Measurements from ENCODE around the gene ATG13. TPM values are rescaled to one million over a fixed set of nuclear protein-coding genes. Genes with fewer than 3 reads are reported as not detected.
"Not testable (repeated sequence)": the region's sequence is repeated elsewhere in the genome, so short reads cannot be mapped to it uniquely, and the experiment has no call there.

ATG13 gene
- 39.4 TPM for total RNA-seq
- long read RNA-seq, full-length matches to known transcripts: 1 of 14 reads
- long read RNA-seq, partial matches to known transcripts: 0 of 14 reads
- long read RNA-seq, other reads (novel, unspliced or antisense): 13 of 14 reads

- intact Hi-C loops (cut with DNase I): loop anchor here (5.0 to 10.0 kb wide), 2 partner anchors 77 to 95 kb away; no protein-coding TSS in a partner anchor
- ATAC-seq (peak; percentile 99), DNase-seq (ENCODE audit: missing footprints) (peak; percentile 95)
Measured at GRCh38 chr11:46617134-46617971, at the start of gene ATG13, which contains the start of gene HARBI1. ATG13 (plus strand) TSS chr11:46617553; CDS start chr11:46644292, 26,739 bp downstream. HARBI1 (minus strand) TSS chr11:46617227; CDS start chr11:46616237, 990 bp downstream.

GRCh38 chr11:46570790-46571398, 46.5 kb upstream of the ATG13 start:
- no peak for ATAC-seq
- intact Hi-C loops (cut with DNase I): no loop called here
- no peak for DNase-seq (ENCODE audit: missing footprints)

- intact Hi-C loops (cut with DNase I): no loop called here
- no peak for ATAC-seq
- no peak for DNase-seq (ENCODE audit: missing footprints)
Measured at GRCh38 chr11:46574656-46575055, 42.7 kb upstream of the ATG13 start.

GRCh38 chr11:46577058-46577457, 40.3 kb upstream of the ATG13 start:
- ATAC-seq (no peak), DNase-seq (ENCODE audit: missing footprints) (no peak)
- intact Hi-C loops (cut with DNase I): no loop called here

- no peak for ATAC-seq
- DNase-seq (ENCODE audit: missing footprints): no peak
- intact Hi-C loops (cut with DNase I): no loop called here
Measured at GRCh38 chr11:46582588-46582987, 34.8 kb upstream of the ATG13 start.

- ATAC-seq; DNase-seq (ENCODE audit: missing footprints); intact Hi-C loops (cut with DNase I): not testable (repeated sequence)
Measured at GRCh38 chr11:46583513-46583912, 33.8 kb upstream of the ATG13 start.

- intact Hi-C loops (cut with DNase I): no loop called here
- ATAC-seq: no peak
- DNase-seq (ENCODE audit: missing footprints): no peak
Measured at GRCh38 chr11:46588131-46588530, 29.2 kb upstream of the ATG13 start.

- no peak for DNase-seq (ENCODE audit: missing footprints)
- no peak for ATAC-seq
- intact Hi-C loops (cut with DNase I): no loop called here
Measured at GRCh38 chr11:46588915-46589314, 28.4 kb upstream of the ATG13 start.

- ATAC-seq: no peak
- DNase-seq (ENCODE audit: missing footprints): no peak
- intact Hi-C loops (cut with DNase I): loop anchor here (5.0 kb wide), 1 partner anchor 34 kb away; no protein-coding TSS in a partner anchor
Measured at GRCh38 chr11:46590740-46591605, 26.4 kb upstream of the ATG13 start.

- DNase-seq (ENCODE audit: missing footprints): peak; percentile 92
- intact Hi-C loops (cut with DNase I): loop anchor here (5.0 kb wide), 1 partner anchor 36 kb away; no protein-coding TSS in a partner anchor
- ATAC-seq: peak; percentile 91
Measured at GRCh38 chr11:46593550-46594373, 23.6 kb upstream of the ATG13 start, which contains the start of gene AMBRA1. AMBRA1 (minus strand) TSS chr11:46594023; CDS start chr11:46548380, 45,643 bp downstream.

GRCh38 chr11:46594374-46594700, 23.0 kb upstream of the ATG13 start:
- DNase-seq (ENCODE audit: missing footprints) (no peak), ATAC-seq (no peak)
- intact Hi-C loops (cut with DNase I): loop anchor here (5.0 kb wide), 1 partner anchor 37 kb away; no protein-coding TSS in a partner anchor

GRCh38 chr11:46594785-46595184, 22.6 kb upstream of the ATG13 start:
- DNase-seq (ENCODE audit: missing footprints) (no peak), ATAC-seq (no peak)
- intact Hi-C loops (cut with DNase I): loop anchor here (5.0 kb wide), 1 partner anchor 37 kb away; no protein-coding TSS in a partner anchor

- ATAC-seq (no peak), DNase-seq (ENCODE audit: missing footprints) (no peak)
- intact Hi-C loops (cut with DNase I): no loop called here
Measured at GRCh38 chr11:46597155-46597554, 20.2 kb upstream of the ATG13 start.

- intact Hi-C loops (cut with DNase I): no loop called here
- ATAC-seq (no peak), DNase-seq (ENCODE audit: missing footprints) (no peak)
Measured at GRCh38 chr11:46597609-46598219, 19.6 kb upstream of the ATG13 start.

GRCh38 chr11:46599340-46600193, 17.8 kb upstream of the ATG13 start:
- ATAC-seq (peak; percentile 69), DNase-seq (ENCODE audit: missing footprints) (no peak)
- intact Hi-C loops (cut with DNase I): no loop called here

GRCh38 chr11:46600194-46600960, 17.0 kb upstream of the ATG13 start:
- DNase-seq (ENCODE audit: missing footprints) (no peak), ATAC-seq (peak; percentile 18)
- intact Hi-C loops (cut with DNase I): no loop called here
